GM18498 (cell line): ENCODE measurements around the gene KCNJ14.

Experiments used
- ATAC-seq: cut with Tn5 transposase; IDR thresholded peaks from one replicate; pipeline ENCODE4 v1.9.1; 2021; ENCODE audit warnings: mild to moderate bottlenecking, moderate library complexity; ENCODE audit not compliant: unreplicated experiment

KCNJ14 gene

GRCh38 chr19:48445256-48445605 lies 10.1 kb upstream of the KCNJ14 start:
- peak; percentile 21 for ATAC-seq

DNA sequence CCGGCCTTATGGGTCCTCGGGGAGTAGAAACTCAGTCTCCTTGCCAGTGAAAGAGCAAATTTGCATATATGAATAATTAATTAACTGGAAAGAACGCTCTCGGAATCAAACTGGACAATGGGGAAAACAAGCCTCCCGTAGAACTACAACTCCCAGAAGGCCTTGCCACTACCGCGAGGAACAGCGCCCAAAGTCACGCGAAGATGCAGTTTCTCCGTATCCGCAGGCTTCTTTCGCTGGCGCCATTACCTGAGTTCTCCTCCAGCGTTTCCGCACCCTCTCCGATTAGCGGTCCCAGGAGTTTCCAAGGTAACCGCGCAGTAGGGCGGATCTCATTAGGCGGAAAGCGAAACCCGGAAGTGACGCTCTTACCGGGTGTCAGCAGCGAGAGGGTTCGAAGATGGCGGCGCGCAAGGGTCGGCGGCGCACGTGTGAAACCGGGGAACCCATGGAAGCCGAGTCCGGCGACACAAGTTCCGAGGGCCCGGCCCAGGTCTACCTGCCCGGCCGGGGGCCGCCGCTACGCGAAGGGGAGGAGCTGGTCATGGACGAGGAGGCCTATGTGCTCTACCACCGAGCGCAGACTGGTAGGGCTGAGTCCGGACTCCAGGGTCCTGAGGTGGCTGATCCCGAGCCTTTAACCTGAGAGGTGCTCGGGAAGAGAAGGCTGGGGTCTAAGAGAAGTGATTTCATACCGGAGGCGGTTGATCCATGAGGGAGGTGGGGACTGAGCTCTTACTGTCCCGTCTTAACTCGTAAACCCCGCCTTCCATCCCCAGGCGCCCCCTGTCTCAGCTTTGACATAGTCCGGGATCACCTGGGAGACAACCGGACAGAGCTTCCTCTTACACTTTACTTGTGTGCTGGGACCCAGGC lies 9.5 kb upstream of the KCNJ14 start, which contains the start of gene GRWD1:
Gene GRWD1, plus strand, starts transcription at position 378 of the 876 bp plus-strand sequence. Its CDS starts 23 bp downstream, at position 401.
- peak; percentile 86 for ATAC-seq

DNA sequence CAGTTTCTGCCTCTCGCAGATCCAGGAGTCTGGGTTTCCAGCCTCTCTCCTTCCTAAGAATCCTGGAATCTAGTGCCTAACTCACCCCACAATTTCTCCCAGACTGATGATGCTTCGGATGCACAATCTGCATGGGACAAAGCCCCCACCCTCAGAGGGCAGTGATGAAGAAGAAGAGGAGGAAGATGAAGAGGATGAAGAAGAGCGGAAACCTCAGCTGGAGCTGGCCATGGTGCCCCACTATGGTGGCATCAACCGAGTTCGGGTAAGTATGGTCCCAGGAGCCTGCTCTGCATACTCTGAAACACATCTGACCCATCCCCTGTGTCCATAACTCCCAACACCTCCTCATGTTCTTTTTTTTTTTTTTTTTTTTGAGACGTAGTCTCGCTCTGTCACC lies 8.8 kb upstream of the KCNJ14 start:
- ATAC-seq, result no peak

DNA sequence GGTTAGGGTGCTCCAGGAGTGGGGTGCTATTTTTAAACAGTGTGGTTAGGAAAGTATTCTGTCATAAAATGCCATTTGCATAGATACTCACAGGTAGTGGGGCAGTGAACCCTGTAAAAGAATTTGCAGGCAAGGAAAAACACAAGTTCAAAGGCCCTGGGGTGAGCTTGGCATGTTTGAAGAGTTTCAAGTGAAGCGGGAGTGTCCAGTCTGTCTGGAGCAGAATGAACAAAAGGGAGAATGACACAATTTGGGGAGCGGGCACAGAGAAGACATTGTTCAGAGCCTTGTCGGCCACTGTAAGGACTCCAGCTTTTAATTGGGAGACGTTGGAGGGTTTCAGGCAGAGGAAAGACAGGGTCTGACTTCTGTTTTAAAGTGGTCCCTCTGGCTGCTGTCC lies 6.8 kb upstream of the KCNJ14 start:
- no peak for ATAC-seq

DNA sequence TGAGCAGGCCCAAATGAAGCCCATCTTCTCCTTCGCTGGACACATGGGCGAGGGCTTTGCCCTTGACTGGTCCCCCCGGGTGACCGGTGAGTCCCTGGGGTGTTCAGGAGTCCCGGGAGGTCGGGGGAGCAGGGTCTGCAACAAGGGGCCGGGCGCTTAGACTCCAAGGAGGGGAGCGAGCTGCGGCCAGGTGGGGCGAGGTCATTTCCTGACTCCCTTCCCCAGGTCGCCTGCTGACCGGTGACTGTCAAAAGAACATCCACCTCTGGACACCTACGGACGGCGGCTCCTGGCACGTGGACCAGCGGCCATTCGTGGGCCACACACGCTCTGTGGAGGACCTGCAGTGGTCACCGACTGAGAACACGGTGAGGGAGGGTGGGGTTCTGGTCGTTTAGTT lies 4.9 kb upstream of the KCNJ14 start:
- ATAC-seq, result no peak

GRCh38 chr19:48450863-48451262 lies 4.5 kb upstream of the KCNJ14 start:
- no peak for ATAC-seq

DNA sequence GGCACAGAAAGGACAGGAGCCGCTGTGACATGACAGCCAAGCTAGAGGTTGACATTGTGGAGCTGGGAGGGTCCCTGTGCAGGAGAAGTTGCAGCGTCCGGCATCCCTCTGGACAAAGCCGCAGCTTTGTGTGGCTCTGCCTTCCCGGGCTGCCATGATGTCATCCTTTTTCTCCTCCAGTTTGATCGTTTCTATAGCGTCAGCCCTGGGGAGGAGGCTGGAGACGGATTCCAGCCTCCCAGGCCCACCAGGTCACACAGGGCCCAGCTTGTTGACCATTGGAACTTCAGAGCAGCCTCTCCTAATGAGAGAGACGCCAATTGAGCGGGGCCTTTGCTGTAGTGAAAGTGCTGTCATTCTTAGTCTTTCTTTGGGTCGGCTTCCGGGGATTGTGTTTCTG lies 3.8 kb upstream of the KCNJ14 start:
- no peak for ATAC-seq

- no peak for ATAC-seq
Measured at GRCh38 chr19:48452289-48453190, 2.8 kb upstream of the KCNJ14 start.

GRCh38 chr19:48454150-48454730 lies 1.1 kb upstream of the KCNJ14 start:
- no peak for ATAC-seq

GRCh38 chr19:48455908-48456562 lies 661 bp downstream of the KCNJ14 start:
- ATAC-seq, result no peak

DNA sequence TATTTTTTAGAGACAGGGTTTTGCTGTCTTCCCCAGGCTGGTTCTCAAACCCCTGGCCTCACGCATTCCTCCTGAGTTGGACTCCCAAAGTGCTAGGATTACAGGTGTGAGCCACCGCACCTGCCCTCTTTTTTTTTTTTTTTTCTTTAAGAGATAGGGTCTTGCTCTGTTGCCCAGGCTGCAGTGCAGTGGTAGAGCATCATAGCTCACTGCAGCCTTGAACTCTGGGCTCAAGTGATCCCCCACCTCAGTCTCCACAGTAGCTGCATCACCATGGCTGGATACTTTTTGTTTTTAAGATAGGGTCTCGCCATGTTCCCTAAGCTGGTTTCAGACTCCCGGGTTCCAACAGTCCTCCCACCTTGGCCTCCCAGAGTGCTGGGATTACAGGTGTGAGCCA lies 1.5 kb downstream of the KCNJ14 start:
- ATAC-seq, result no peak

DNA sequence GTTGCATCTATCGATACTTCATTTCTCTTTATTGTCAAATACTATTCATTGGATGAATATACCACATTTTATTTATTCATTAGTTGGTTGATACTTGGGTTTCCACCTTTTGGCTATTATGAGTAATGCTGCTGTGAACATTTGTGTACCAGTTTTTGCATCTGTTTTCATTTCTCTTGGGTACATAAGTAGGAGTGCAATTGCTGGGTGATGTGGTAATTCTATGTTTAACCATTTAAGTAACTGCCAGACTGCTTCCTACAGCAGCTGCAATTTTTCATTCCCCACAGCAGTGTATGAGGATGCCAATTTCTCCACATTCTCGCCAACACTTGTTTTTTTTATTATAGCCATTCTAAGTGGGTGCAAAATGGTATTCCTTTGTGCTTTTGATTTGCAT lies 2.6 kb downstream of the KCNJ14 start:
- ATAC-seq, result no peak

DNA sequence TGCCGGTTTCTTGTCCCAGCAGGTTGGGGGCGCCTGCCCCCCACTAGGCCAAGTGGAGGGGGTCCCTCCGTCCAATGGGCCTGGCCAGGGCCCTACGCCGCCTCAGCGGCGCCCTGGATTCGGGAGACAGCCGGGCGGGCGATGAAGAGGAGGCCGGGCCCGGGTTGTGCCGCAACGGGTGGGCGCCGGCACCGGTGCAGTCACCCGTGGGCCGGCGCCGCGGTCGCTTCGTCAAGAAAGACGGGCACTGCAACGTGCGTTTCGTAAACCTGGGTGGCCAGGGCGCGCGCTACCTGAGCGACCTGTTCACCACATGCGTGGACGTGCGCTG lies 6.2 kb downstream of the KCNJ14 start:
- no peak for ATAC-seq

DNA sequence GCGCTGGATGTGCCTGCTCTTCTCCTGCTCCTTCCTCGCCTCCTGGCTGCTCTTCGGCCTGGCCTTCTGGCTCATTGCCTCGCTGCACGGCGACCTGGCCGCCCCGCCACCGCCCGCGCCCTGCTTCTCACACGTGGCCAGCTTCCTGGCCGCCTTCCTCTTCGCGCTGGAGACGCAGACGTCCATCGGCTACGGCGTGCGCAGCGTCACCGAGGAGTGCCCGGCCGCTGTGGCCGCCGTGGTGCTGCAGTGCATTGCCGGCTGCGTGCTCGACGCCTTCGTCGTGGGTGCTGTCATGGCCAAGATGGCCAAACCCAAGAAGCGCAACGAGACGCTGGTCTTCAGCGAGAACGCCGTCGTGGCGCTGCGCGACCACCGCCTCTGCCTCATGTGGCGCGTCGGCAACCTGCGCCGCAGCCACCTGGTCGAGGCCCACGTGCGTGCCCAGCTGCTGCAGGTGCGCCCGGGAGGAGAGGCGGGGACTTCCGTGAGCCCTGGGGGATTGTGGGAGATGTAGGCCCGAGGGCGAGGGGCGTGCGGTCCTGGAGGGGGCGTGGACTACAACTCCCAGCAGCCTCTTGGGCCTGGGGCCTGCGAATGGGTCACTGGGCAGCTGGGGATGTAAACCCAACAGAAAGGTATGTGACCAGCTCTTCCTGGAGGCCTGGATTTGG lies 6.7 kb downstream of the KCNJ14 start:
- ATAC-seq, result no peak

DNA sequence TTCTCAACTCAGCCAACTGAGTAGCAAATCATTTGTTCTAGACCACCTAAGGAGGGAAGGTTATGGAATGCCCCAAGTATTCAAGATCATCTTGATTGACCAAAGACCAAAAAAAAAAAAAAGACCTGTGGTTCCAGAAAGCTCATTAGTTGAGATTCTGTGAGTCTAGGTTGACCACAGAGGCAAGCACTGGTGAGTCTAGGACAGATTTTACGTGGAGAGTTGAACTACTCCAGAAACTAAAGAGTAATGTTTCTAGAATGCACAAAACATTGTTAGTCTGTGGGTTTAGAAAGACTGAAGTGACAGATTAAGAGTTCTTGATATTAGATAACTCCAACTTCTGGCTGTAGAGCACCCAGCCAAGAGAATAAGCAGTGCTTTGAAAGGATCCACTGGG lies 9.8 kb downstream of the KCNJ14 start:
- no peak for ATAC-seq

DNA sequence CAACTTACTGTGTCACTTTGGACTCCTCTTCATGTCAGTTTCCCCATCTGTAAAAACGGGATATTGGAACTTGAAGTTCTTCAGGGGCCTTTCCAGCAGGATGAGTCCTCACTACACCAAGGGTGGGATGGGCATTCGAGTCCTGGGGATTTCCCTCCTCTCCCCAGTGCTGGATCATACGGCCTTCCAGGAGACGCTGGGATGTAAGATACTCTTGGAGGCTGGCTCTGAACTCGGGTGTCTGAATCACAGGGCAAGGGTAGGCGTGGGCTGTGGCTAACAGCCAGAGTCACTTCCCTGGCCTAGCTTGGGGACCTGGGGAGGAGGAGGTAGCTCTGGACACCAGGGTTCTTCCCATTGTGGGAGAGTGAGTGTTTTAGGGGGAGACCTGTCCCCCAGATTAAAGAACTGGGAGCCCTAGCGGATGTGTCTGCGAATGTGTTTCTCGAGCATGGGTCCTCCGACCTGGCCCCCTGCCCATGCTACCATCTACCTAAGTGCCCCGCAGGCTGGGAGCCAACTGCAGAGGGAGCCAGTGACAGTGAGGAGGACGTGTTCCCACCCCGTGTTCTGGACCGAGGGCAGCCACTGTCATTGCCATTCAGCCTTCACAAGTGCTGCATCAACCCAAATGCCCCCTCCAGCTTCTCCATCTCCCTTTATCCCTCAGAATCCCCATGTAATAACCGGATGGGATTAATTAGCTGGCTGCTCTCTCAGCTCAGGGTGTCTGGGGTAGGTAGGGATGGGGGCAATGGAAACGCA lies 11.4 kb downstream of the KCNJ14 start:
- ATAC-seq, result no peak

GRCh38 chr19:48468772-48469288 lies 13.5 kb downstream of the KCNJ14 start:
- ATAC-seq, result peak; percentile 94

DNA sequence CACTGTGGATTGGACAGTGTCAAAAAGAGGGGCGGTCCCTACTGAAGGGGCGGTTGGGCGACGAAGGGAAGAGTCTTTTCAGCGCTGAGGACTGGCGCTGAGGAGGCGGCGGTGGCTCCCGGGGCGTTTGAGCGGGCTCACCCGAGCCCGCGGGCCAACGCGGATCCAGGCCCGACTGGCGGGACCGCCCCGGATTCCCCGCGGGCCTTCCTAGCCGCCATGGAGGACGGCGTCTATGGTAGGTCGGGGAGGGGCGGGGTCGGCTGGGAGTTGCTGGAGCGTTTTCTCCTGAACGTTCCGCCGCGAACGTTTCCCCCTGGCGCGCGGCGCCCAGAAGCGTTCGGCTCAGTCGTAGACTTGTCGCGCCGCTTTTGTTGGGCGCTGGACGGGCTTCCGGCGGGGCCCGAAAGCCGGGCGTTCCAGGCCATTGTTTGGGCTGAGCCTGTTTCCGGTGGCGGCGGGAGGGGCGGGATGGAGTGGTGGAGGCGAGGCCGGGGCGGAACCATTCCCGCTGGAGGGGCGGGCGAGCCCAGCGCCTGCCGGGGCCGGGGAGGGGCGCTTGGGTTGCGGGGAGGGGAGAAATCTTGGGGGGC lies 14.0 kb downstream of the KCNJ14 start, which contains the start of gene CYTH2:
Gene CYTH2, plus strand, starts transcription at position 81 of the 593 bp plus-strand sequence. Its CDS starts 139 bp downstream, at position 220.
- peak; percentile 29 for ATAC-seq
